Activated naive CD4-positive, alpha-beta T cell treated with anti-CD3 and anti-CD28 coated beads, Interleukin-2, amount 50 U/mL, for 24 hours (primary cell): ENCODE data around the gene GABBR2.

Experiments
- H3K27ac Mint-ChIP-seq: one replicate; pipeline ENCODE4 v1.8.0; 2021; ENCODE audit warnings: mild to moderate bottlenecking, mixed read lengths
- H3K27me3 Mint-ChIP-seq: one replicate; pipeline ENCODE4 v1.8.0; 2021; ENCODE audit warnings: mixed read lengths
- H3K36me3 Mint-ChIP-seq: one replicate; pipeline ENCODE4 v1.8.0; 2021; ENCODE audit warnings: mixed read lengths
- H3K4me1 Mint-ChIP-seq: one replicate; pipeline ENCODE4 v1.8.0; 2021; ENCODE audit warnings: mixed read lengths
- H3K4me3 Mint-ChIP-seq: one replicate; pipeline ENCODE4 v1.8.0; 2021; ENCODE audit warnings: mild to moderate bottlenecking, mixed read lengths
- H3K9me3 Mint-ChIP-seq: one replicate; pipeline ENCODE4 v1.8.0; 2021; ENCODE audit warnings: mixed read lengths

Gene GABBR2

GRCh38 chr9:98369896-98370295 is 338.8 kb downstream of the GABBR2 start:
- Mint-ChIP-seq H3K36me3 (peaks cover 2% of the 10 kb centered on the region), H3K4me1 (no peaks in the 10 kb centered on the region), H3K4me3 (no peak overlapping the region), H3K9me3 (peaks cover 6% of the 10 kb centered on the region), H3K27ac (no peak overlapping the region), H3K27me3 (peaks cover 10% of the 10 kb centered on the region)

GRCh38 chr9:98369471-98369870 is 339.3 kb downstream of the GABBR2 start:
- Mint-ChIP-seq H3K4me3 (no peak overlapping the region), H3K27ac (no peak overlapping the region), H3K9me3 (peaks cover 7% of the 10 kb centered on the region), H3K36me3 (peaks cover 2% of the 10 kb centered on the region), H3K4me1 (no peaks in the 10 kb centered on the region), H3K27me3 (peaks cover 10% of the 10 kb centered on the region)

GRCh38 chr9:98369066-98369425 is 339.7 kb downstream of the GABBR2 start:
- Mint-ChIP-seq H3K27ac (no peak overlapping the region), H3K36me3 (peaks cover 2% of the 10 kb centered on the region), H3K4me1 (no peaks in the 10 kb centered on the region), H3K4me3 (no peak overlapping the region), H3K27me3 (peaks cover 10% of the 10 kb centered on the region), H3K9me3 (peaks cover 7% of the 10 kb centered on the region)

GRCh38 chr9:98368366-98369065 is 340.2 kb downstream of the GABBR2 start:
- no peaks in the 10 kb centered on the region for H3K4me1 Mint-ChIP-seq
- H3K27ac Mint-ChIP-seq = no peak overlapping the region
- H3K9me3 Mint-ChIP-seq = peaks cover 7% of the 10 kb centered on the region
- H3K27me3 Mint-ChIP-seq = peaks cover 10% of the 10 kb centered on the region
- H3K4me3 Mint-ChIP-seq = no peak overlapping the region
- peaks cover 2% of the 10 kb centered on the region for H3K36me3 Mint-ChIP-seq

- Mint-ChIP-seq H3K9me3 (peaks cover 7% of the 10 kb centered on the region), H3K27ac (no peak overlapping the region), H3K4me1 (no peaks in the 10 kb centered on the region), H3K4me3 (no peak overlapping the region), H3K27me3 (peaks cover 10% of the 10 kb centered on the region), H3K36me3 (peaks cover 2% of the 10 kb centered on the region)
Measured at GRCh38 chr9:98367923-98368322, 340.8 kb downstream of the GABBR2 start.

- Mint-ChIP-seq H3K4me1 (no peaks in the 10 kb centered on the region), H3K9me3 (peaks cover 7% of the 10 kb centered on the region), H3K27me3 (peaks cover 10% of the 10 kb centered on the region), H3K27ac (no peak overlapping the region), H3K36me3 (peaks cover 2% of the 10 kb centered on the region), H3K4me3 (no peak overlapping the region)
Measured at GRCh38 chr9:98367371-98367900, 341.3 kb downstream of the GABBR2 start.

GRCh38 chr9:98365781-98366180 is 343.0 kb downstream of the GABBR2 start:
- Mint-ChIP-seq H3K27me3 (peaks cover 7% of the 10 kb centered on the region), H3K27ac (no peak overlapping the region), H3K4me3 (no peak overlapping the region), H3K9me3 (peaks cover 7% of the 10 kb centered on the region), H3K4me1 (no peaks in the 10 kb centered on the region), H3K36me3 (peaks cover 2% of the 10 kb centered on the region)

GRCh38 chr9:98365227-98365669 is 343.5 kb downstream of the GABBR2 start:
- Mint-ChIP-seq H3K9me3 (peaks cover 7% of the 10 kb centered on the region), H3K4me3 (no peak overlapping the region), H3K27ac (no peak overlapping the region), H3K4me1 (no peaks in the 10 kb centered on the region), H3K36me3 (peaks cover 2% of the 10 kb centered on the region), H3K27me3 (peaks cover 7% of the 10 kb centered on the region)

- peaks cover 7% of the 10 kb centered on the region for H3K27me3 Mint-ChIP-seq
Measured at GRCh38 chr9:98364086-98364485, 344.6 kb downstream of the GABBR2 start.

GRCh38 chr9:98363644-98364043 is 345.1 kb downstream of the GABBR2 start:
- Mint-ChIP-seq H3K27ac (no peak overlapping the region), H3K4me3 (no peak overlapping the region), H3K9me3 (peaks cover 7% of the 10 kb centered on the region), H3K36me3 (peaks cover 2% of the 10 kb centered on the region), H3K4me1 (no peaks in the 10 kb centered on the region), H3K27me3 (peaks cover 7% of the 10 kb centered on the region)

More at GRCh38 chr9:98364086-98364485, 344.6 kb downstream of the GABBR2 start:
- H3K36me3 Mint-ChIP-seq = peaks cover 2% of the 10 kb centered on the region
- H3K4me3 Mint-ChIP-seq = no peak overlapping the region
- H3K4me1 Mint-ChIP-seq = no peaks in the 10 kb centered on the region
- H3K9me3 Mint-ChIP-seq = peaks cover 7% of the 10 kb centered on the region
- H3K27ac Mint-ChIP-seq = no peak overlapping the region

- no peak overlapping the region for H3K27ac Mint-ChIP-seq
- no peak overlapping the region for H3K4me3 Mint-ChIP-seq
- H3K9me3 Mint-ChIP-seq = peaks cover 7% of the 10 kb centered on the region
- H3K36me3 Mint-ChIP-seq = peaks cover 2% of the 10 kb centered on the region
- no peaks in the 10 kb centered on the region for H3K4me1 Mint-ChIP-seq
- H3K27me3 Mint-ChIP-seq = peaks cover 4% of the 10 kb centered on the region
Measured at GRCh38 chr9:98362624-98363252, 346.0 kb downstream of the GABBR2 start.

- peaks cover 3% of the 10 kb centered on the region for H3K27me3 Mint-ChIP-seq
- peaks cover 7% of the 10 kb centered on the region for H3K9me3 Mint-ChIP-seq
- H3K27ac Mint-ChIP-seq = no peak overlapping the region
- no peaks in the 10 kb centered on the region for H3K4me1 Mint-ChIP-seq
- no peak overlapping the region for H3K4me3 Mint-ChIP-seq
- H3K36me3 Mint-ChIP-seq = peaks cover 2% of the 10 kb centered on the region
Measured at GRCh38 chr9:98361645-98362044, 347.1 kb downstream of the GABBR2 start.

GRCh38 chr9:98360176-98360708 is 348.5 kb downstream of the GABBR2 start:
- Mint-ChIP-seq H3K9me3 (peaks cover 5% of the 10 kb centered on the region), H3K27ac (no peak overlapping the region), H3K4me3 (no peak overlapping the region), H3K36me3 (no peaks in the 10 kb centered on the region), H3K27me3 (peaks cover 5% of the 10 kb centered on the region), H3K4me1 (no peaks in the 10 kb centered on the region)

GRCh38 chr9:98359569-98359968 is 349.2 kb downstream of the GABBR2 start:
- Mint-ChIP-seq H3K36me3 (no peaks in the 10 kb centered on the region), H3K4me3 (no peak overlapping the region)

GRCh38 chr9:98357921-98358535 is 350.7 kb downstream of the GABBR2 start:
- H3K4me1 Mint-ChIP-seq = no peaks in the 10 kb centered on the region
- H3K27me3 Mint-ChIP-seq = peaks cover 8% of the 10 kb centered on the region
- no peak overlapping the region for H3K4me3 Mint-ChIP-seq
- no peak overlapping the region for H3K27ac Mint-ChIP-seq
- H3K9me3 Mint-ChIP-seq = no peaks in the 10 kb centered on the region
- H3K36me3 Mint-ChIP-seq = no peaks in the 10 kb centered on the region

More at GRCh38 chr9:98359569-98359968, 349.2 kb downstream of the GABBR2 start:
- no peaks in the 10 kb centered on the region for H3K4me1 Mint-ChIP-seq
- no peaks in the 10 kb centered on the region for H3K9me3 Mint-ChIP-seq
- H3K27ac Mint-ChIP-seq = no peak overlapping the region
- H3K27me3 Mint-ChIP-seq = peaks cover 2% of the 10 kb centered on the region
